IMR-90 (cell line): Measurements from ENCODE around the gene WHRN.

Source experiments
- MXI1 ChIP-seq: IDR thresholded peaks from 2 replicates; pipeline ENCODE4 v1.6.1; 2012; ENCODE audit warnings: low read depth, mild to moderate bottlenecking, low read length, moderate library complexity, borderline replicate concordance
- NFE2L2 ChIP-seq: fragments of 150-350 bp; IDR thresholded peaks from 2 replicates; pipeline ENCODE4 v1.6.1; 2016; ENCODE audit warnings: low read depth, mild to moderate bottlenecking, low read length
- POLR2A ChIP-seq: IDR thresholded peaks from 2 replicates; pipeline ENCODE4 v1.6.1; 2012; ENCODE audit warnings: mild to moderate bottlenecking, low read depth, low read length
- RAD21 ChIP-seq: IDR thresholded peaks from 2 replicates; pipeline ENCODE4 v1.6.1; 2012; ENCODE audit warnings: low read length, improper control_type of control experiment
- USF2 ChIP-seq: fragments of 150-350 bp; IDR thresholded peaks from 2 replicates; pipeline ENCODE4 v1.6.1; 2017; ENCODE audit warnings: mild to moderate bottlenecking, antibody characterized with exemption, low read length, low read depth
- TF ChIP-seq, protein P1 (sequence below): conservative IDR thresholded peaks from 2 replicates; pipeline ENCODE4 v1.5.1; 2012; ENCODE audit warnings: mild to moderate bottlenecking, low read depth, low read length, improper control_type of control experiment

- TF ChIP-seq, protein P1, sequence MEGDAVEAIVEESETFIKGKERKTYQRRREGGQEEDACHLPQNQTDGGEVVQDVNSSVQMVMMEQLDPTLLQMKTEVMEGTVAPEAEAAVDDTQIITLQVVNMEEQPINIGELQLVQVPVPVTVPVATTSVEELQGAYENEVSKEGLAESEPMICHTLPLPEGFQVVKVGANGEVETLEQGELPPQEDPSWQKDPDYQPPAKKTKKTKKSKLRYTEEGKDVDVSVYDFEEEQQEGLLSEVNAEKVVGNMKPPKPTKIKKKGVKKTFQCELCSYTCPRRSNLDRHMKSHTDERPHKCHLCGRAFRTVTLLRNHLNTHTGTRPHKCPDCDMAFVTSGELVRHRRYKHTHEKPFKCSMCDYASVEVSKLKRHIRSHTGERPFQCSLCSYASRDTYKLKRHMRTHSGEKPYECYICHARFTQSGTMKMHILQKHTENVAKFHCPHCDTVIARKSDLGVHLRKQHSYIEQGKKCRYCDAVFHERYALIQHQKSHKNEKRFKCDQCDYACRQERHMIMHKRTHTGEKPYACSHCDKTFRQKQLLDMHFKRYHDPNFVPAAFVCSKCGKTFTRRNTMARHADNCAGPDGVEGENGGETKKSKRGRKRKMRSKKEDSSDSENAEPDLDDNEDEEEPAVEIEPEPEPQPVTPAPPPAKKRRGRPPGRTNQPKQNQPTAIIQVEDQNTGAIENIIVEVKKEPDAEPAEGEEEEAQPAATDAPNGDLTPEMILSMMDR, result no peak
- no peak for TF ChIP-seq RAD21
- no peak for TF ChIP-seq MXI1
- TF ChIP-seq POLR2A, result no peak
- TF ChIP-seq NFE2L2, result no peak
- TF ChIP-seq USF2, result no peak
Observed at GRCh38 chr9:114518120-114518519, 12.8 kb upstream of the WHRN start.
